ENCODE measurements around the gene MAP3K1.
"Not testable (repeated sequence)": the region's sequence is repeated elsewhere in the genome, so short reads cannot be mapped to it uniquely, and the experiment has no call there.

Gene MAP3K1

DNA sequence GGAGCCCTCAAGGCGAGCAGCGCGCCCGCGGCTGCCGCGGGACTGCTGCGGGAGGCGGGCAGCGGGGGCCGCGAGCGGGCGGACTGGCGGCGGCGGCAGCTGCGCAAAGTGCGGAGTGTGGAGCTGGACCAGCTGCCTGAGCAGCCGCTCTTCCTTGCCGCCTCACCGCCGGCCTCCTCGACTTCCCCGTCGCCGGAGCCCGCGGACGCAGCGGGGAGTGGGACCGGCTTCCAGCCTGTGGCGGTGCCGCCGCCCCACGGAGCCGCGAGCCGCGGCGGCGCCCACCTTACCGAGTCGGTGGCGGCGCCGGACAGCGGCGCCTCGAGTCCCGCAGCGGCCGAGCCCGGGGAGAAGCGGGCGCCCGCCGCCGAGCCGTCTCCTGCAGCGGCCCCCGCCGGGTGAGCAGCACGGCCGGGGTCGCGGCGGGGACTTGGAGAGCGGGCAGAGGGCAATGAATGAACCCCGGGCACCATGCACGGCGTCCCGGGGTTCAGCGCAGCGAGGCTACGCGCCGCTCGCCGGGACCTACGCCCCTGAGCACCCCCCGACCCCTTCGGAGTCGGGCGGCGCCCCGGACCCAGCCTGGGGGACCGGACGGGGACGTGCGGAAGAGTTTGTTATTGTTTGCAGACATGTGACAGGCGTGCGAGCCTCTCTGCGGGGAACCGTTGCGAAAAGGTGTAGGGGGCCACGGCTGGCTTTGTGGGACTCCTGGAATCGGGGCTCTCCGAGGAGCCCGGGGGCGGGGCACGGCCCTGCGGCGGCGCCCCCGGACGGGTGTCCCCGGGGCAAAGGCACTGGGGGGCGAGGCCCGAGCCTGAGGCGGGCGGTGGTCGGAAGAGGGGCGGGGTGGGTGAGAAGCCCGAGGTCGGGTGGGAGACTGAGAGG is 553 bp downstream of the MAP3K1 start:
- DNase-seq (ENCODE audit: low read depth in 2 of 2), result no peak

DNA sequence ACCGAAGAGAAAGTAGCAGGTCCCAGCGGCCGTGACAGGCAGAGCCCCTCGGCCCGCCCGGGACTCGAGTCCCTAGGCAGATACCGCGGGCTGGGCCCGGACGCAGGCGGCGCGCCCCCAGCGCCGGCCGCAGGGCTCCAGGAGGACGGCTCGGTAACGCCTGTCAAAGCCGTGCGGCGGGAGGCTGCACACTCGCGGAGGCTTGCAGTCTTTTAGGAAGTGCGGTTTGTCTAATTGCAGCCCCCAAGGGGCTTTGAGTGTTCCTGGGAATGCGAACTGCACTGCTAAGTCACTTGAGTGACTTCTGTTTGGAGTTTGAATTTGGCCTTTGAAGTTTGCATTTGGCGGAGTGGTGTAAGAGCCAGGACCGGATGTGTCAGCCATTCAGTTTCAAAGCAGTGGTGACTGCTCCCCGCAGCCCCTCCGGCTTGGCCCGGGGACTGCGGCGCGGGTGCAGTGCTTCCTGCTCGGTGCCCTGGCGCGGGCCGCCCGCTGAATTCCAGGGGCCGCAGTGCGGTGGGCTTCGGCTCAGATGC is 1.3 kb downstream of the MAP3K1 start:
- DNase-seq (ENCODE audit: low read depth in 2 of 2), result peak in 1 of 2 donors; percentile 16

DNA sequence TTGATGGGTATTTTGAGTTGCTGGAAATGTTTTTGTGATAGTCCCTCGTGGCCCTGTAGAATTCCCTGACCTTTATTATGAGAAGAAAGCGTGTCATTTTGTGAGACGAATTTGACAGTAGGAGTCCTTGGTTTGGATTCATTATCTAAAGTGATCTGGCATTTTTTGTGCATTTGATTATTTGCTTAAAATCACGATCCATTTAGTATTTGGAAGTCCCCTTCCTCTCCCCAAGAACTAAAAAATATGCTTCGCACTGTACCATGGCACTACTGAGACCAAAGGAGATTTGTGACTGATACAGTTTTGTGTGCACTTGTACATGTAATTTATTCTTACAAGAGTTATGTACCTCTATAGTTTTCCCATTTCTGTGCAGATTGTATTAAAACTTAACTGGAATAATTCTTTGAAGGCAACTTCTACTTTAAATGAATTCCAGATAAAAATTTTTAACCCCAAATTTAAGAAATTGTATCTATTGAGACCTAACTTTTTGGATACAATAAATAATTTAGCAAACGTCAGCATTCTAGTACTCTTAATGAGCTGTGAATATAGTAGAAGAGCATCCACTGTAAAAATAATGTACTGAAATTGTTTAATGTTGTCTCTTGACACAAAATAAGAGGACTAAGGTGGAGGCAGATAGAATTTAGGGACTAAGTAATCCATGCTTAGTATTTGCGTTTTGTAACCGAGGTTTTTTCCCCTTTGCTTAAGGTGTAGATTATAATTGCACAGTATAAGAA is 2.1 kb downstream of the MAP3K1 start:
- no peak for DNase-seq (ENCODE audit: low read depth in 2 of 2)

DNA sequence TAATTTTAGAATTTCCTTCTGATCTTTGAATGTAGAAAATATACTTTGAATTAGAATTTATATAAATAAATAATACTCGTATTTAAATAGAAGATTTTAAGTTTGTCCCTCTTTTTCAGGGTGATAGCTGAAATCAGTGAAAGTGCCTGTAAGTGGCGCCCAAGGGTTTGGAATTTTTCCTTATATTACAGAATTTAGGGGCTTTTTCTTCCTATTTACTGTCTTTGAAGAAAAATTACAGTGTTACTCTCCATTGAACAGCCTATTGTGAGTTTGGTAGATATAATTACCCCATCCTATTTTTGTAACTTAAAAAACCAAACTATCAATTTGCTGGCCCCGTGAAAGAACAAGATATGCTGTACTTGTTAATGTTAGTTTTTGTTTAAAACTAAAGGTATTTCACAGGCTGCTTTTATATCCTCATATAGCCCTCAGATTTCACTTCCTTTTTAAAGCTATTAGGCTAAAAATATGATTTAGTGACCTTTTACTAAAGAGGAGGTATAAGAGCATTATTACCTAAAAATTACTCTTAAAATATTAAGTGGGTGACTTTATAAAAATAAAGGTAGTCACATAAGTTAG is 3.2 kb downstream of the MAP3K1 start:
- no peak for DNase-seq (ENCODE audit: low read depth in 2 of 2)

DNA sequence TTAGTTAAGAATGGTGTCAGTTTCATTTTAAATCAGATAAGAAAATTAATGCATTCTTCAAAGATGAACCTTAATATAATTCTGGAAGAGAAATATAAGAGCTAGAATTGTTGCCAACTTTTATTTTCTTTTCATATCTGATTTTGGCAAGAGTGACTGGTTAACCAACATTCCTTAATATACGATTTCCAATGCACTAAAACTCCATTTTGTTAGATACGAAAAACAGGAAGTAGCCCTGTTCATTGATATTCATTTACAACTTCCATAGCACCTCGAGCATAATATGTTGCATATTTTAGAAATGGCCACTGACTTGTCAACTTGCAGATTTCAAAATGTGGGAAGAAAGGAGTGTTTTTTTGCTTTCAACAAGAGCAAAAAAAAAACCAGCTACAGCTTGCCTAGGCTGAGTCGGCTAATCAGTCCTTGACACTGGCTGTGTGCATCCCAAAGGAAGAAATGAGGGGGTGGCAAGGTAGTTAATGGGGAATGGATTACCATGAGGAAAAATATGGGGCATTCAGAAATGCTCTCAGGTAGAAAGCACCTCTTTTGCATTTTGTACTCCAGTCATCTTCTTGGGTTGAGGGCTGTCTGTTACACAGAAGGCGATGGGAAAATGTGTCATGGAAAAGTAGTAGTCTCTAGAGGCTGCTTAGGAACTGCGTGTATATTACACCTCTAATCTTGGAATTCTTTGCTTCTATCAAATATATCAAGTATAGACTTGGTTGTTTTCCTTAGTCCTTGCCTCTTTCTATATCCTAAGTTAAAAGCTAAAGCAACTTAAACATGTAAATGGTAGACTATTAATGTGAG is 3.9 kb downstream of the MAP3K1 start:
- DNase-seq (ENCODE audit: low read depth in 2 of 2), result no peak

DNA sequence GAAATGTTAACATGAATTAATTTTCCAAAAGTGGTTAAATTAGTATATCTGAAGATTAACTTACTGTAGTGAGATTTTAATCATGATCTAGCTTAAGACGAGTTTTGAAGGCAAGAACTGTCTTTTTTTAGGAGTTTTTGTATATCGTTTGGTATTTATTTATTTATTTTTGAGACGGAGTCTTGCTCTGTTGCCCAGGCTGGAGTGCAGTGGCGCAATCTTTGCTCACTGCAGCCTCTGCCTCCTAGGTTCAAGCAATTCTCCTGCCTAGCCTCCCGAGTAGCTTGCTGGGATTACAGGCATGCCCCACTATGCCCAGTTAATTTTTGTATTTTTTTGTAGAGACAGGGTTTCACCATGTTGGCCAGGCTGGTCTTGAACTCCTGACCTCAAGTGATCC is 6.5 kb downstream of the MAP3K1 start:
- not testable (repeated sequence) for DNase-seq (ENCODE audit: low read depth in 2 of 2)

DNA sequence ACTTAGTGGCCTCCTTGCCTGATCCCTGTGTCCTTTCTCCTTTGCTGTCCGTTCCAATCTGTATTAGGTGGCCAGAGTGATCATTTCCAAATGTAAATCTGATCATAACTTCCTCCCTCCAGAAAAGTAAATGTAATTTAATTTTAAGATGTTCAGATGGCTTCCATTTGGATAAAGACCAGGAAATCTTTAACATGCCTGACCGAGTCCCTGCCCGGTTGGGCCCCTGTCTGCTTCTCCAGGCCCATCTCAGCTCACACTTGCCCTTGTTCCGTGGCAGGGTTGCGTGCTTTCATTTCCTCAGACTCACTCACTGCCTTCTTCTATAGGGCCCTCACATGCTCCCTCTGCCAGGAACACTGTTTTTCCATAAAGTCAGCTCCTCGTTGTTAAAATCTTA is 7.6 kb downstream of the MAP3K1 start:
- no peak for DNase-seq (ENCODE audit: low read depth in 2 of 2)

DNA sequence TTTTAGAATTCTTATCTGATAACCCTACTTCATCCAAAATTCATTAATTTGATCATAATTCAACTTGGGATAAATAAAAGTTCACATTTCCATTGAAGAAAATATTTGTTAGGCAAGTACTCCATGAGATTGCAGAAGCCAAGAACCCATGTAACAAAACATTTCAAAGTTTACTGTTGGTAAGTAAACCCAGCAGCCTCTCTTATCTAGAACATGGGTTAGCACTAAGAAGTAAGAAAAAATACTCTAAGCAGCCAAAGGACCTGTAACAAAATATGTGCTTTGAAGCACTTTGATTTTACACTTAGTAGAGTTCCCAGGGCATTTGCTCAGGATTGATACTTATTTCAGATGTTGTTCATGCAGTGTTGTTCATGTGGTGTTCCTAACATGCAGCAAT is 8.7 kb downstream of the MAP3K1 start:
- no peak for DNase-seq (ENCODE audit: low read depth in 2 of 2)

DNA sequence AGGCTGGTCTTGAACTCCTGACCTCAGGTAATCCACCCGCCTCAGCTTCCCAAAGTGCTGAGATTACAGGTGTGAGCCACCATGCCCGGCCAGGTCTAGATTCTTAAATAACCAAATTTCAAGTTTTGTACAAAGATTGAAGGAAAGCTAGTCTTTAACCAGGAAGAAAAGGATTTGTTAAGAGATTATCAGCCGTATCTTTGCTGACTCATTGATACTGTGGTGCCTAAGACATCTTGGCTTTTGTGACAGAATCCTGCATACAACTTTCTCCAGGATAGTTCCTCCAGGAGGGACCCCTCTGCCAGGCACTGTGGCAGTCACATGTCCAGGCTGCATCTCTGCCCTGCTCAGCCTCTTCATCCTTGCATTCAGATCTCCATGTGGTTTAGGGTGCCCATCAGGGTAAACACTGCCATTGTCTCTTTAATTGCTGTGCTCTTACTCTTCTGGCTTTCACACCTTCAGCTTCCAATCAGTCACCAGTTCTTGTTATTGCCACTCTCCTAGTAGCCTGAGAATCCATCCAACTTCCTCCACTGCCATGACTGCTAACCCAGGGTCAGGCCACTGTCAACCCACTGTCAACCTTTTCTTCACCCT is 10.0 kb downstream of the MAP3K1 start:
- no peak for DNase-seq (ENCODE audit: low read depth in 2 of 2)

DNA sequence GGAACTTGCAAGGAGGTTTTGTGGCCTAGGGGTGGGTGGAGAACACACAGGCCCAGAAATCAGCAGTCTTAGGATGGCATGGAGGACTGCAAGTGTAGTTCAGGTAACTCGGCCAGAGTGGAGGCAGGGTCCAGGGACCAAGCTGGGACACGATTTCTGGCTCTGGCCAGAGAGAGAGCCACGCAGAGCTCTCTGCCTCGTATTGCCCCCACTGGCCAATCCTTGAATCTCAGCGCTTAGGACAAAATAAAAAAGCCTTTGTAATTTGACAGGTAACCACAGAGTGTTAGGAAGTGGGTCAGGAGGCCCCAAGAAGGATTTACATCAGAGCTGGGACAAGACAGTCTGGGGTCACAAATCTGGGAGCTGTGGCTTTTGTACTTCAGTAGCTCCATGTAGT is 11.7 kb downstream of the MAP3K1 start:
- no peak for DNase-seq (ENCODE audit: low read depth in 2 of 2)

DNA sequence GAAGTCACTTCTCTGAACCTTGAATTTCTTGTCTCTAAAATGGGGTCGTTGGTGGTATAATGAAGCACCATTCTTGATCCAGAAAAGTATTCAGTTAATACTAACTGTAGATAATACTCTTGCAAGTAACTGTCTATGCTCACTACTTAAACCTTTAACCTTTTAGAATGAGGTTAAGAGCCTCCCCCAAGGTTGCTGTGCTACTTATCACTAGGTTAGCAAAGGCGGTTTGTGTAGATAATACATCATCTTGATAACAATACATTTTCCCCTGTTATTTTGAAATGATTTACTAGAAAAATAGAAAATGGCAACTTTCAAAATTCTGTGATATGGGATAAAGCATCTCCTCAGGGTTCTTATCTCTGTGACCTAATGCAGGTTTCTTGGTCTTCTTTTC is 12.6 kb downstream of the MAP3K1 start:
- no peak for DNase-seq (ENCODE audit: low read depth in 2 of 2)

DNA sequence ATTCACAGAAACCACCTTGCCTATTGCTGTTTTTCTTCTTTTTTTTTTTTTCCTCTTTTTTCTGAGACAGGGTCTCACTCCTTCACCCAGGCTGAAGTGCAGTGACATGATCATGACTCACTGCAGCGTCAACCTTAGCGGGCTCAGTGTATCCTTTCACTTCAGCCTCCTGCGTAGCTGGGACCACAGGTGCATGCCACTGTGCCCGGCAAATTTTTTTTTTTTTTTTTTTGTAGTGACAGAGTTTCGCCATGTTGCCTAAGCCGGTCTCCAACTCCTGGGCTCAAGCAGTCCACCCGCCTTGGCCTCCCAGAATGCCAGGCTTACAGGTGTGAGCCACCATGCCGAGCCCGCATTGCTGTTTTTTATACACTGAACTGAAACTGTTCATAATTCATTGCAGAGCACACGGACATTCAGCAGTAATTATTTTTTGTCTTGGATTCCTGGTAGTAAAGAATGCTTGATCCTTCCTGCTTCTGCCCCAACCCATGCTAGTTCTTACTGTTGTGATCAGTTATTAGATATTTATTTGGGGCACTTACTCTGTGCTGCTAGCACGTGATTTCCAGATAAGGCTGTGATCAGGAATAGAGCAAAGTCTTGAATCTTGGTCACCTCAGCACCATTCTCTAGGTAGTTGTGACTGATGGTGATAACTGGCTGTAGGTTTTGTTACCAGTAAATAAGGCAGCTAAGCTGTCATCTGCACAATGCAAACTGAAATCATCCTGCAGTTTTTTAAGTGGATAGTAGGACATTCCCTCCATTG is 14.0 kb downstream of the MAP3K1 start:
- no peak for DNase-seq (ENCODE audit: low read depth in 2 of 2)

DNA sequence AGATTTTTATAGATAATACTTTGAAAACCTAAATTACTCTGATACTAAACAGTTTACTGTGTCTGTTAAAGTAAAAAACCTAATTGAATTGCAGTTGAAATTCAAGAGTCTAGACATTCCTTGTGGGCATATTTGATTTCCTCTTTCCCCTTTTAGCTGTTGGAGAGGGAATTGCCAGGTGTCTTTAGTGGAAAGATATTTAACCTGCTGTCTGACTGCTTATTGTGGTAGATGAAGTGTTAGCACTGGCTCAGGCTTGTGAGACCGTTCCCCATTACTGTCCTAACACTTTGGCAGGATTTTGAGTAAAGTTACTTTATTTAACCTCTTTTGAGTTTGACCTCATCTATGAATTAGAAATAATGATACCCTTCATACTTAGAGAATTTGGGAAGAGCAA is 16.4 kb downstream of the MAP3K1 start:
- no peak for DNase-seq (ENCODE audit: low read depth in 2 of 2)

DNA sequence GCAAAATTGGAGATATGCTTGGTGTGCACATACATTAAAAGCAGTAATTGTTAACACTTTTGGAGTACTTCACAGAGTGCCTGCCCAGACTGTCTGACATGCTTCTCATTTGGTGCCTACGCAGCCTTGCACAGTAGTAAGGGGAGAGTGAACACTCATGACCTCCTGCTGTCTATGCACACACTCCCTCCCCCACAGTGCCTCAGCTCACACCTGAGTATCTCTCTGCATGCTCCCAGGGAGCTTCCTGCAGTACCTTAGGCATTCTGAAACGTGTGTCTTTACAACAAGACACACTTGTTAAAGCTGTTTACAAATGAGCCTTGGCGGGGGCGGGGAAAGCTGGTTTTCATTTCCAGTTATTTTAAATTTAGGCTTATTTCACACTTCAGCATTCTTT is 18.0 kb downstream of the MAP3K1 start:
- no peak for DNase-seq (ENCODE audit: low read depth in 2 of 2)

DNA sequence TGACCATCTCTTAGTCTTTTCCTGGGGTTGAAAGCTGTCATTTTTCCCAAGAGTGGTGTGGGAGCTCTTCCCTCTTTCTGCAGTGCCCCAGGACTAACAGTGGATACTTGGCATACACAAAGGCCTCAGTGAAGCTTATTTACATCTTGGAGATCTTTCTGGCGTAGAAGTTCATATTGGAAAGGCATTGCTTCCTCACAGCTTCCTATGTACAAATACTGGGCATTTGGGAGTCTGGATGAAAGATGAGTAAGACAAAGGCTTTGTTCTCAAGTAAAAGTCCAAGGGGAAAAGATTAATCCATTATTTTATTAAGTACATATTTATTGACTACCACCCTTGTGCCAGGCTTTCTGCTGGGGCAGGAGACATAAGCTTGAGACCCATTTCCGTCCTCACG is 22.0 kb downstream of the MAP3K1 start:
- no peak for DNase-seq (ENCODE audit: low read depth in 2 of 2)

DNA sequence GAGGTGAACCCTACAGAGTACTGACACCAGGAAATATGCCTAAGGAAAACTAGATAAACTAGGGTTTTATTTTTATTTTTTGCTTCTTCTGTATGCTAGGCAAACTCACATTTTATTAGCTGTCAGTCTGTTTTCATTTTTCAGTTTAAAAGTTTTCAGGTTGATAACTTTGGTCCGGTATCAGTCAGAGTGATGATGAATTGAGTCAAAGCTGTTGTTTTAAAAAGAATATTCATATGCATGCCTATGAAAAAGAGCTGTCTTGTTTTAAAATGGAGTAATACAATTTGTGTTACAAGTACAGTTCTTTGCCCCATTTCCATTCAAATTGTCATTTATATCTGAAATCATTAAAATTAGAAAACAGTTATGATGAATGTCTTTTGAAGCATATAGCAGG is 22.6 kb downstream of the MAP3K1 start:
- DNase-seq (ENCODE audit: low read depth in 2 of 2), result no peak

DNA sequence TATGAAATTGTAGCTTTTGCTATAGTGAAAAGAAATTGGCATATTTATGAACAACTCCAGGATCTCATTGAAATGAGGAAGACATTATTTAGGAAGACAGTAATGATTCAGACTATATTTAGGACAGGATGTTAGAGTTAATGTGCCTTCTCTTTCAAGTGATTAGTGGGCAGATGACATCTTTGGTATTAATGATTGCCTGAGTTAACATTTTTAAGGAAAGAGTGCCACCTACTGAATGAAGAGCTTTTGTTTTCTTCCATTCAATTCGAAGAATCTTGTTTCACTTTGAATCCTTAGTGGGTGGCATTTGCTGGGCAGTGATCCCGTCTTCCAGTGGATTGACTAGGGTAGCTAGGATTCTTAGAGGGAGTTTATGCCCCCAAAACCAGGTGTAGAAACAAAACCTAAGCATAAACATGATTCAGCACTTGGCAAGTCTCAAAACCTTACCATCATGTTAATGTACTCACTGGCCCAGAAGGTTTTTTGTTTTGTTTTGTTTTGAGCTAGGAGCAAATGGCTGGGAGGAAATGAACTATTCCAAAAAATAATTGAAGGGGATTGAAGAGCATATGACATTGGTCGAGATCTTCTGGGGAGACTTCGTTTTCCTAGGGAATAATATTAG is 23.2 kb downstream of the MAP3K1 start:
- DNase-seq (ENCODE audit: low read depth in 2 of 2), result no peak

DNA sequence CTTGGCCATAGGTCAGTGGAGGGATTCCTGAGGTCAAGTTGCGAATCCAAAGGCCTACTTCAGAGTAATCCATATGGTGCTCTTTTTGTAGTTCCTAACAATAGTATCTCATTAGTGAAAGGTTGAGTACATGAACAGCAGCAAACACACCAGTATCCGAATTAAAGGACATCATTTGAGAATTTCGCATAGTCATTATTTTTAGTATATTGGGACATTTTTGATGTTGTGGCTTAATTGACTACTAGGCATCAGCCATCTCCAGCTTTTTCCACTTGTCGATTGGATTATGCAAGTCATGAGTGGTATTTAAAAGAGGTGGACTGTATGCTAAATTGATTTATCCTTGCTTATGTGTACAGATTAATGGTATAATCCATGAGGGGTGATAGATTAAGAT is 23.7 kb downstream of the MAP3K1 start:
- DNase-seq (ENCODE audit: low read depth in 2 of 2), result no peak

DNA sequence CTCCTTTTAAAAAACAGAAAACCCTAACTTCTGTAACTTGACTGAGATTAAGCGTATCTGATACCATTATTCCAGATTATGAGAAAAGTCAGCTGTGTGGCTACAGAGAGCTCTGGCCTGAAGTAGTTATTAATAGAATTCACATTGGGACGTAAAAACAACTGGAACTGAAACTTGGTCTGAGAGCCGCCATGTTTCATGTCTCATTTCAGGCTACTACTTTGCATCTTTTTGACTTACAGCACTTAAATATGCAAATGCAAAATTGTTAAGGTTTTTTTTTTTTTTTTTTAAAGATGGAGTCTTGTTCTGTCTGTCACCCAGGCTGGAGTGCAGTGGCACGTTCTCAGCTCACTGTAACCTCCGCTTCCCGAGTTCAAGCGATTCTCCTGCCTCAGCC is 25.2 kb downstream of the MAP3K1 start:
- no peak for DNase-seq (ENCODE audit: low read depth in 2 of 2)

DNA sequence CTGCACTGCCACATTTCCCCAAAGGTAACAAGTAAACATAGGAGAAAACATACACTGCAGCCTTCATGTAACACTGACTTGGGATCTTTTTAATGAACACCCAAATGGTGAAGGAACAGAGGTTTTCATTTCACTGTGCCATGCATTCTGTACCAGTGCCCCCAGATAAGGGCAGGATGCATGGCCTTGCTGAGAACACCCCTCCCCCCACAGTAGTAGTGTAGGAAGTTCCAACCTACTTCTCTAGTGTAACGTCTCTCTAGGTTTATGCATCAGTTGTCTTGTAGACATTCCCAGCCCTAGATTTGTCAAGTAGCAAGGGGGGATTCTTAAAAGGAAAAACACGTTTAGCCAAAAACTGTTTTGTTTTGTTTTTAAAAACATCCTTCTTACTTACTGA is 29.9 kb downstream of the MAP3K1 start:
- no peak for DNase-seq (ENCODE audit: low read depth in 2 of 2)

Data from stimulated activated CD8-positive, alpha-beta memory T cell treated with anti-CD3 and anti-CD28 coated beads, Interleukin-7, amount 100 ng/mL, for 1 hour (primary cell).